ENCODE measurements around the gene MAP3K4.

MAP3K4 gene

DNA sequence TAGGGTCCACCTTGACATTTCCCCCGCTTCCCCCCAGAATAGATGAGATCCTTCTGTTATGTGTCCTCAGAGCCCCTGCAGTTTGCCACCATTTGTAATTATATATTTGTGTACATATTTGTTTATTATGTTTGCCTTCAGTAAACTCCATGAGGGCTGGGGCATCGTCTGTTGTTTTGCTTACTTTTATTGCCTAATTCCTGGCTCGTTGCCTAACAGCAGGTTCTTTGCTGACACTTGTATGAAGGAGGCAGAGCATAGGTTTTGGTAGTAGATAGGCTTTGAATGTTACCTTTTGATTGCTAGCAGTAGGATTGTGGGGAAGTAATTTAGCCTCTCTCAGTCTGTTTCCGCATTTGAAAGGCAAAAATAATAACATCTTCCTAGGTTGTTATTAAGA, 9.9 kb downstream of the MAP3K4 start:
- Histone ChIP-seq H3K27ac (no peak overlapping the region), H3K36me3 (replicated peaks) (no peaks in the 10 kb centered on the region), H3K4me3 (ENCODE audit: low read depth, low read length) (no peak overlapping the region), H3K27me3 (replicated peaks) (no peaks in the 10 kb centered on the region)
- in situ Hi-C loops (cut with HindIII; ENCODE audit: low pct_ligation_motif_present, low sequenced_read_pairs), result no loop called here
- TF ChIP-seq, protein P1, sequence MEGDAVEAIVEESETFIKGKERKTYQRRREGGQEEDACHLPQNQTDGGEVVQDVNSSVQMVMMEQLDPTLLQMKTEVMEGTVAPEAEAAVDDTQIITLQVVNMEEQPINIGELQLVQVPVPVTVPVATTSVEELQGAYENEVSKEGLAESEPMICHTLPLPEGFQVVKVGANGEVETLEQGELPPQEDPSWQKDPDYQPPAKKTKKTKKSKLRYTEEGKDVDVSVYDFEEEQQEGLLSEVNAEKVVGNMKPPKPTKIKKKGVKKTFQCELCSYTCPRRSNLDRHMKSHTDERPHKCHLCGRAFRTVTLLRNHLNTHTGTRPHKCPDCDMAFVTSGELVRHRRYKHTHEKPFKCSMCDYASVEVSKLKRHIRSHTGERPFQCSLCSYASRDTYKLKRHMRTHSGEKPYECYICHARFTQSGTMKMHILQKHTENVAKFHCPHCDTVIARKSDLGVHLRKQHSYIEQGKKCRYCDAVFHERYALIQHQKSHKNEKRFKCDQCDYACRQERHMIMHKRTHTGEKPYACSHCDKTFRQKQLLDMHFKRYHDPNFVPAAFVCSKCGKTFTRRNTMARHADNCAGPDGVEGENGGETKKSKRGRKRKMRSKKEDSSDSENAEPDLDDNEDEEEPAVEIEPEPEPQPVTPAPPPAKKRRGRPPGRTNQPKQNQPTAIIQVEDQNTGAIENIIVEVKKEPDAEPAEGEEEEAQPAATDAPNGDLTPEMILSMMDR (IDR thresholded peaks at IDR 0.05; ENCODE audit: low read depth, low read length, missing control alignments), result no peak
- DNase-seq, result no peak

DNA sequence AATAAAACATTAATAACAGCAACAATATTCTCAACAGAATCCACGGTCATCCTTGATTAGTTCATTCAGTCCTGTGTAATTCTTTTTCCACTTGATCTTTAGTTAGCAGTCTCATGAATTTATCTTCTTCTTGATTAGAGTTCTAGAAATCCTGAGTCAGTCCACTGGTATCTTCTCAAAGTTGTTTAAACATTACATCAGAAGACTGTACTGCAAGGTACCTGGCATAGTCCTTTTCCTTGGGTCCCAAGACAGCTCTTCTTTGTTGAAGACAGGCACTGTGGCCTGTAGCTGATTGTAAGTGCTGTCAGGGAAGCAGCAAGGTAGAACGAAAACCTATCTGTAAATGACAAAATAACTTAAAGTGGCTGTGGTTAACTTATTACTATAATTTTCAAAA, 11.8 kb downstream of the MAP3K4 start:
- in situ Hi-C loops (cut with HindIII; ENCODE audit: low pct_ligation_motif_present, low sequenced_read_pairs), result no loop called here
- H3K27ac ChIP-seq, result no peak overlapping the region
- H3K36me3 ChIP-seq (replicated peaks), result no peaks in the 10 kb centered on the region
- TF ChIP-seq, protein P1 (IDR thresholded peaks at IDR 0.05; ENCODE audit: low read depth, low read length, missing control alignments), result no peak
- no peak overlapping the region for H3K4me3 ChIP-seq (ENCODE audit: low read depth, low read length)
- no peaks in the 10 kb centered on the region for H3K27me3 ChIP-seq (replicated peaks)
- no peak for DNase-seq

DNA sequence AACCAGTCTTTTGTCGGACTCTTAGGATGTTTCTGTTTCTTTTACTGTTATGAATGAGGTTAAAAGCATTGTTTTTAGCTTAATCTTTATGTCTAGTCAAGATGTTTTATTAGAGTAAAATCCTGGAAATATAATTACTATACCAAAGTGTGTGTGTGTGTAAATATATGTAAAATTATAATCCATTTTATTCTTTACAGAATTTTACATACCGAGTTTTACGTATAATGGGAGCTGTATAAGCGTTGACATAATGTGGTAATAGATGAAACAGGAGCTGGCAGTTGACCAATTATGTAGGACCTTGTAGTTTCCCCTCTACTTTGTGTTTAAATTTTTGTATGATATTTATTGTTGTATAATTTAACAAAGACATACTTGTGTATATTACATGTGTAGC, 16.7 kb downstream of the MAP3K4 start:
- no peaks in the 10 kb centered on the region for H3K27me3 ChIP-seq (replicated peaks)

DNA sequence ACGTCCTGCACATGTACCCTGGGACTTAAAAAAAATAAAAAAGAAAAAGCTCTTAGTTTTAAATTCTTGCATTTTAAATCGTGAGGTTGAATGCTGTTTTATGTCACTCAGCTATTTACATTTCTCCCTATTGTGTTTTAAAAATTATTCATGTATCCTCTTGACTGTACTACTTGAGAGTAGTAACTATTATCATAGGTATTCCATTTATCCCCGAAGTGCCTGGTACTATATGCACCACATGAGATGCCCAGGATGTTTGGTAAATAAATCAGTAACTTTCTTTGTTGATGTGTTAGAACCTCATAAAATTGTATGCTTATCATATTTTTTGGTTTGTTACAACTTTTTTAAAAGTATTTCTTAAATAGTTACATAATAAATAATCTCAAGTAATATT, 18.4 kb downstream of the MAP3K4 start:
- TF ChIP-seq, protein P1 (IDR thresholded peaks at IDR 0.05; ENCODE audit: low read depth, low read length, missing control alignments), result no peak
- H3K27ac ChIP-seq, result no peak overlapping the region
- no peak for DNase-seq
- in situ Hi-C loops (cut with HindIII; ENCODE audit: low pct_ligation_motif_present, low sequenced_read_pairs), result no loop called here
- H3K4me3 ChIP-seq (ENCODE audit: low read depth, low read length), result no peak overlapping the region
- no peaks in the 10 kb centered on the region for H3K27me3 ChIP-seq (replicated peaks)
- no peaks in the 10 kb centered on the region for H3K36me3 ChIP-seq (replicated peaks)

More for the DNA sequence above, 16.7 kb downstream of the MAP3K4 start:
- TF ChIP-seq, protein P1 (IDR thresholded peaks at IDR 0.05; ENCODE audit: low read depth, low read length, missing control alignments), result no peak
- H3K27ac ChIP-seq, result no peak overlapping the region
- no peak overlapping the region for H3K4me3 ChIP-seq (ENCODE audit: low read depth, low read length)
- no peak for DNase-seq
- in situ Hi-C loops (cut with HindIII; ENCODE audit: low pct_ligation_motif_present, low sequenced_read_pairs), result no loop called here
- H3K36me3 ChIP-seq (replicated peaks), result no peaks in the 10 kb centered on the region

DNA sequence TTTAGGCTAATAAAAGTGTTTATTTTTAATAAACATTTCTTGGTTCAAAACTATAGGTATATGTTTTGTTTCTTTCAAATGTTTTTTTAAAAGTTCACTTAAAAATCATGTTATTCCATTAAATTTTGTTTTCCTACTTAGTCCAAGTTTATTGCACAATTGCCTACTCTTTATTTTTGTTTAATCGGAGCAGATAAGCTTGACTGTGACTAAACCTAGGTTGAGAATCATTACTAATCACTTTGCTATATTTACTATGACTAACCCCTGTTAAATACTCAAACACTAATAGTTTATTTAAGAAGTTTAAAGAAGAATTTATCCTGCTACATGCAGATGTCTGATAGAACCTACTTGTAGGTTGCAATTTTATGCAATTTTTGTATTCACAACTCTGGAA, 18.8 kb downstream of the MAP3K4 start:
- H3K36me3 ChIP-seq (replicated peaks), result no peaks in the 10 kb centered on the region
- H3K27ac ChIP-seq, result no peak overlapping the region
- no peaks in the 10 kb centered on the region for H3K27me3 ChIP-seq (replicated peaks)
- H3K4me3 ChIP-seq (ENCODE audit: low read depth, low read length), result no peak overlapping the region
- DNase-seq, result no peak
- TF ChIP-seq, protein P1 (IDR thresholded peaks at IDR 0.05; ENCODE audit: low read depth, low read length, missing control alignments), result no peak
- in situ Hi-C loops (cut with HindIII; ENCODE audit: low pct_ligation_motif_present, low sequenced_read_pairs), result no loop called here

Data from brain microvascular endothelial cell (primary cell).